ENCODE data around the gene OR11H1. TPM values are rescaled to one million over a fixed set of nuclear protein-coding genes. Genes with fewer than 3 reads are reported as not detected.
"Not testable (repeated sequence)": the region's sequence is repeated elsewhere in the genome, so short reads cannot be mapped to it uniquely, and the experiment has no call there.

Gene OR11H1
- not detected for polyA plus RNA-seq (ENCODE audit: insufficient read length in 10 of 10)
- long read RNA-seq, donor 1, result 0 reads
- long read RNA-seq, donor 2, result 0 reads
- long read RNA-seq, donor 3, result 0 reads
- long read RNA-seq, donor 4, result 0 reads
- long read RNA-seq, donor 5, result 0 reads
- long read RNA-seq, donor 6, result 0 reads
- long read RNA-seq, donor 7, result 0 reads
- long read RNA-seq, donor 8, result 0 reads
- long read RNA-seq, donor 9, result 0 reads

DNA sequence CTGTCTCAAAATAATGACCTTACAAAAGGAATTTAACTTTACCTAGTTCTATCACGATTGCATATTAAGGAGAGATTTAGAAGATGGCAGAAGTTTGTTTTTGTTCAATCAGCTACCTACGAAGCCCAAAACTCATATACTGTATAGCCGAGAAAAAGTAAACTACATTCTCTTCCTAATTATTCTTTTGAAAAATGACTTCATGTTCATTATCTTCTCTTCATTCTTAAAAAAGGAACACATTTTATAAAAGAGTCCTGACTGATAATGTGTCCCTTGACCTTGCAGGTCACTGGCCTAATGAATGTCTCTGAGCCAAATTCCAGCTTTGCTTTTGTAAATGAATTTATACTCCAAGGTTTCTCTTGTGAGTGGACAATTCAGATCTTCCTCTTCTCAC lies at the start of gene OR11H1:
TSS of gene OR11H1 (plus strand) at position 301 of the 400 bp plus-strand sequence. CDS start at position 301, 0 bp downstream.
- not testable (repeated sequence) for DNase-seq

DNA sequence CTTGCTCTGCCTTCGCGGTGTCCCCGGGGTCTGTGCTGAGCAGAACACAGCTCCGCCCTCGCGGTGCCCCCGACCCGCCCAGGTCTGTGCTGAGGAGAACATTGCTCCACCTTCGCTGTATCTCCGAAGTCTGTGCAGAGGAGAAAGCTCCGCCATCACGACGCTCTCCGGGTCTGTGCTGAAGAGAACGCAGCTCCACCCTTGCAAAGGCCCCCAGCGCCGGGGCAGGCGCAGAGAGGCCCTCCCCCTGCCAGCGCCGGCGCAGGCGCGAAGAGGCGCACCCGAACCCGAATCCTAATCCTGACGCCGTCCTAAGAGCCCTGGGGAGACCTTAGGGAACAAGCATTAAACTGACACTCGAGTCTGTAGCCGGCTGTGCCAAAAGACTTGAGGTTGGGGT lies 18.0 kb upstream of the OR11H1 start:
- DNase-seq, result peak in 1 of 3 donors; percentile 0

GRCh38 chr22:15515896-15516295 lies 12.1 kb upstream of the OR11H1 start:
- DNase-seq, result not testable (repeated sequence)

DNA sequence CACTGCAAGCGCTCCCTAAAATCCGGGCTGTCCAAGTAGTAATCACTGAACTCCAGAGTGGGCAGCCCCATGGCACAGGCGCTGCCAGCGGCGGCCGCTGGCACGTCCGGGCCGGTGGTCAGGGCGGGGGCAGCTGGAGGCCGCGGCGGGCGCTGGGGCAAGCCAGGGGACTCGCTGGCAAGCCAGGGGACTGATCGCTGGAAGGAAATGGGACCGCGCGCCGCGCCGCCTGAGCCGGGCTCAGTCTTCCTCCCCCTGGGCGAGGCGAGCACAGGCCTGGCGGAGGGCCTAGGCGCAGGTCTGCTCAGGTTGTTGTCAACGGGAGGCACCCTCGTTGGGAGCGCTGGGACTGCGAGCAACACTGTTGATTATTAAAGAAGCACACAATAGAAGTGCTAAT lies 25.8 kb downstream of the OR11H1 start:
- not testable (repeated sequence) for DNase-seq

DNA sequence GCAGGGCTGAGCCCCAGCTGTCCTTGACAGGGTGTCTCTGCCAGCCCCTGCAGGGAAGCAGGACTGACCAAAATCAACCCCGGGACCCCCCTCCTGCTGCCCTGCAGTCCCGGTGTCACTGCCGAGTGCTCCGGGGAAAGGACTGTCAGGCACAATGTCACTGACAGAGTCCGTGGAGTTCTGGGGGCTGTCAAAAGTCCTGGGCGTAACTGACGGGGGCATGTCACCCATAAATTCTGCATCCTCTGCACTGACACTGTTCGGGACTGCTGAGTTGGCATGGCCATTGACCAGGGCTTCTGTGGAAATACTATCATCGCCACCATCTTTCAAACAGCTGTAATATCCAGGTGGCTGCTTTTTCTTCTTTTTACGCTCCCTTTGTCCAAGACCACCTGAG lies 35.5 kb downstream of the OR11H1 start:
- not testable (repeated sequence) for DNase-seq

GRCh38 chr22:15565063-15565462 lies 37.1 kb downstream of the OR11H1 start:
- DNase-seq, result not testable (repeated sequence)

Other genes with a start within 250 kb of the OR11H1 start
- not detected for gene POTEH, start 161.8 kb downstream of the OR11H1 start, polyA plus RNA-seq (ENCODE audit: insufficient read length in 10 of 10)